IPS-18a (cell line): ENCODE data around the gene HOXB3.

Experiments
- H3K27ac ChIP-seq: one replicate; pipeline ENCODE4 v1.5.1; 2013; ENCODE audit warnings: low read length
- H3K27me3 ChIP-seq: one replicate; pipeline ENCODE4 v1.6.1; 2013; ENCODE audit warnings: mild to moderate bottlenecking, low read length; ENCODE audit not compliant: control insufficient read depth, insufficient read depth
- H3K36me3 ChIP-seq: one replicate; pipeline ENCODE4 v1.6.1; 2013; ENCODE audit warnings: low read depth, low read length; ENCODE audit not compliant: control insufficient read depth
- H3K4me1 ChIP-seq: one replicate; pipeline ENCODE4 v1.6.1; 2013; ENCODE audit warnings: low read depth, low read length; ENCODE audit not compliant: control insufficient read depth
- H3K4me3 ChIP-seq: one replicate; pipeline ENCODE4 v1.5.1; 2013; ENCODE audit warnings: low read length
- H3K9ac ChIP-seq: one replicate; pipeline ENCODE4 v1.6.1; 2013; ENCODE audit warnings: mild to moderate bottlenecking, low read length, moderate library complexity
- H3K9me3 ChIP-seq: one replicate; pipeline ENCODE4 v1.6.1; 2013; ENCODE audit warnings: low read depth, low read length; ENCODE audit not compliant: control insufficient read depth

Gene HOXB3

GRCh38 chr17:48606892-48607614 is 17.0 kb upstream of the HOXB3 start:
- Histone ChIP-seq H3K27ac (no peak overlapping the region), H3K4me3 (no peak overlapping the region), H3K27me3 (peaks cover 100% of the 10 kb centered on the region)

GRCh38 chr17:48605991-48606891 is 16.2 kb upstream of the HOXB3 start:
- peaks cover 3% of the 10 kb centered on the region for H3K4me1 ChIP-seq
- H3K4me3 ChIP-seq: no peak overlapping the region
- H3K9ac ChIP-seq: no peak overlapping the region
- no peaks in the 10 kb centered on the region for H3K9me3 ChIP-seq
- no peak overlapping the region for H3K27ac ChIP-seq
- H3K27me3 ChIP-seq: peaks cover 100% of the 10 kb centered on the region
- no peaks in the 10 kb centered on the region for H3K36me3 ChIP-seq

More at GRCh38 chr17:48606892-48607614, 17.0 kb upstream of the HOXB3 start:
- no peak overlapping the region for H3K9ac ChIP-seq
- H3K9me3 ChIP-seq: no peaks in the 10 kb centered on the region
- peaks cover 3% of the 10 kb centered on the region for H3K4me1 ChIP-seq
- no peaks in the 10 kb centered on the region for H3K36me3 ChIP-seq

DNA sequence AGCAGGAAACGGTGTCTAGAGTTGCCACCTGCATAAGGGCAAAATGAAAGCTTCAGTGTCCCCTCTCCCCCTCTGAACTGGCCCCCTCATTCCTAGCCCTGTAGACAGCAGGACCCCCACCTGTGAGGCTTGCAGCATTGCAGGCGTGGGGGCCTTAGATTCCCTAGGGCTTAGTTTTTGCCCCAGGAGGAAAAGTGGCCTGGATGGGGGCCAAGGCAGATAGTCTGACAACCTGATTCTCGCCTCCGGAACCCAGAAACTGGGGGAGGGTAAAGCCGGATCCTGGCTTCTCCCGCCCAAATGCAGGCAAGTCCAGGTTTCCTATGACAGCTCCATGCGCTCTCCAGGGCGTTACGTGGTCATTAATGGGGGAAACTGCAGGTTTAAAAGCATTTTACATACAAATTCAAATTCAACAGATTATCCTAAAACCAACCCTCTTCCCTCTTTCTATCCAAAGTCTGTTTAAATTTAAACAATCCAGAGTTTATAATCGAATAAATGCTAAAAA is 15.4 kb upstream of the HOXB3 start:
- peaks cover 100% of the 10 kb centered on the region for H3K27me3 ChIP-seq
- peaks cover 2% of the 10 kb centered on the region for H3K9me3 ChIP-seq
- H3K36me3 ChIP-seq: no peaks in the 10 kb centered on the region
- H3K4me3 ChIP-seq: no peak overlapping the region
- no peak overlapping the region for H3K9ac ChIP-seq
- peaks cover under 1% of the 10 kb centered on the region for H3K4me1 ChIP-seq
- H3K27ac ChIP-seq: no peak overlapping the region

DNA sequence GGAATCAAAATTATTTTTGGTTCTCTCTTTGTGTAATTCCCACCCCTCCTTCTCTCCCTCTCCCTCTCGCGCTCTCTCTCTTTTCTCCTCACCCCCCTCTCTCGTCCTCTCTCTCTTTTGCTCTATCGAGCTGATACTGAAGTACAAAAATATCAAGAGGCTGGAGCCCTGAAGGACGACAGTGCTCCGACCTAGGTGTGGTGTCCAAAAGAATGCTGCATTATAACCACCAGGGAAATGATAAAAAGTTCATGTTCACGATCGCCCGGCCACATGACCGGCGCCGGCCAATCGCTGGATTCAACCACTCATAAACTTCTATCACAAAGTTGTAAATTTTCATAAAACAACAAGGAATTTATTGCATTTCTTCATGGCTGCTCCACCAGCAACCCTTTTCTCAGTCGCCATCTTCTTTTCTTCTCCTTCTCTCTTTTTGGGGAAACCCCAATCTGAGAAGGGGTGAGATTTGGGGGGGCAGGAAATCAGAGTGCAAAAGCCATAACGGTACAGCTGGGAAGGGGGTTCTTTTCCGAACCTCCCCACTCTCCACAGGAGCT is 14.8 kb upstream of the HOXB3 start, which contains the start of gene HOXB6:
Gene HOXB6 (minus strand): TSS at position 217 of the 560 bp plus-strand sequence. CDS start 6,836 bp downstream, outside the sequence.
- no peak within 1 kb of the TSS for H3K27ac ChIP-seq
- no peak within 1 kb of the TSS for H3K9ac ChIP-seq
- H3K4me1 ChIP-seq: no peaks in the 10 kb centered on the region
- H3K27me3 ChIP-seq: peaks cover 100% of the 10 kb centered on the region
- H3K9me3 ChIP-seq: peaks cover 2% of the 10 kb centered on the region
- H3K36me3 ChIP-seq: no peaks in the 10 kb centered on the region
- H3K4me3 ChIP-seq: no peak within 1 kb of the TSS

DNA sequence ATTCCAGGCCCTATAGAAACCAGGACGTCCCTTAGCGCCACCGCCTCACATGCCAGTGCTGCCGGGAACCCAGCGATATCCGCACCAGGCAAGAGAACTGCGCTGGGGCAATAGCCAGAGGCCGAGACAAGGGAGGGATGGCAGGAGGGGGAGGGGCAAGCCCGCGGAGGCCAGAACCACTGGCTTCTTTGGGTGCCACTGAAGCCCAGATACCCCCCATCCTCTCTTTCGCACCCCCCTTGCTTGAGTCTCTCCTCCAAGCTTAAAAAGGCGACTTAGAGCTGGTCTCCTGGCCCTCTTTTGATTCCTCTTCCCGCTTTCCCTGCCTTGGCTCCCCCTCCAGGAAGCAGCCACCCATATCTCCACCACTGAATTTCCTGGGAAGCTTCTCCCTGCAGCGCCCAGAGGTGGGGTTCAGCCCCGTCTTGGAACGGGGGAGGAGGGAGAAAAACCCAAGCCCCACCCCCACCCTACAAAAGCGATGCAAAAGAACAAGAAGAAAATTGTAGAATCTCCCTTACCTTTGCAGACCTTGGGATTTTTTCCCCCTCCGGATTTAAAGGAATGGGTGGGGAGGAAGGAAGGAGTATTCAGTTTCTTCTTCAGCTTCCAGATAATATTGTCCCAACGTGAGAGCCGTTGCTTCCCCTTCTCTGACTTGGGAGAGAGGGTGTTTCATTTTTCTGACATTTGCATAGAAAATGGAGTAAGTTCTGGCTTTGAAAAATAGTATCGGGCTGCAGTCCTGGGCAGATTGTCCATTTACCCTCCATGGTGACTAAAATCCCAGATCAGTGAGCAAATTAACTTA is 14.1 kb upstream of the HOXB3 start:
- H3K27ac ChIP-seq: no peak overlapping the region
- H3K36me3 ChIP-seq: no peaks in the 10 kb centered on the region
- no peak overlapping the region for H3K9ac ChIP-seq
- peaks cover 100% of the 10 kb centered on the region for H3K27me3 ChIP-seq
- no peak overlapping the region for H3K4me3 ChIP-seq
- peaks cover 2% of the 10 kb centered on the region for H3K9me3 ChIP-seq
- H3K4me1 ChIP-seq: no peaks in the 10 kb centered on the region

- Histone ChIP-seq H3K4me3 (no peak overlapping the region), H3K36me3 (no peaks in the 10 kb centered on the region), H3K9ac (no peak overlapping the region), H3K27ac (no peak overlapping the region), H3K27me3 (peaks cover 100% of the 10 kb centered on the region), H3K4me1 (no peaks in the 10 kb centered on the region), H3K9me3 (peaks cover 2% of the 10 kb centered on the region)
Measured at GRCh38 chr17:48601539-48602425, 11.7 kb upstream of the HOXB3 start.

DNA sequence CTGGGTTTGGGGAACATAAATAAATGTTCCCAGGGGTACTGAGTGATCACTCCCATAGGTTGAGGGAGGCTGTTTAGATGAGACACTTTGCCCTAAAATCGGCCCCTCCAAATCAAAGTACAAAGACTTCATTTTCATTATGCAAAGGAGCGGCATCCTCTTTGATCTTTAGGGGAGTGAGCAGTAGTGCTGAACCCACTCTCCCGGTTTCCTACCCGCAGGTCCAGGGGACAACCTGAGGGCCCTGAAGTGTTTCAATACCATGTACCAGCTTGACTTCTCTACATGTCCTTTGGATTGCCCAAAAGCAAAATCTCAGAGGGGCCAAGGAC is 11.1 kb upstream of the HOXB3 start:
- Histone ChIP-seq H3K4me1 (no peaks in the 10 kb centered on the region), H3K9me3 (peaks cover 2% of the 10 kb centered on the region), H3K9ac (no peak overlapping the region), H3K27ac (no peak overlapping the region), H3K27me3 (peaks cover 100% of the 10 kb centered on the region), H3K36me3 (no peaks in the 10 kb centered on the region), H3K4me3 (no peak overlapping the region)

- H3K9me3 ChIP-seq: peaks cover 2% of the 10 kb centered on the region
- peaks cover 100% of the 10 kb centered on the region for H3K27me3 ChIP-seq
- no peak overlapping the region for H3K27ac ChIP-seq
- no peaks in the 10 kb centered on the region for H3K4me1 ChIP-seq
- no peaks in the 10 kb centered on the region for H3K36me3 ChIP-seq
- no peak overlapping the region for H3K9ac ChIP-seq
- no peak overlapping the region for H3K4me3 ChIP-seq
Measured at GRCh38 chr17:48600244-48601098, 10.4 kb upstream of the HOXB3 start.

GRCh38 chr17:48599354-48599753 is 9.3 kb upstream of the HOXB3 start:
- Histone ChIP-seq H3K4me1 (peaks cover 3% of the 10 kb centered on the region), H3K27me3 (peaks cover 100% of the 10 kb centered on the region), H3K36me3 (no peaks in the 10 kb centered on the region), H3K27ac (no peak overlapping the region), H3K4me3 (no peak overlapping the region), H3K9me3 (peaks cover 2% of the 10 kb centered on the region), H3K9ac (no peak overlapping the region)

DNA sequence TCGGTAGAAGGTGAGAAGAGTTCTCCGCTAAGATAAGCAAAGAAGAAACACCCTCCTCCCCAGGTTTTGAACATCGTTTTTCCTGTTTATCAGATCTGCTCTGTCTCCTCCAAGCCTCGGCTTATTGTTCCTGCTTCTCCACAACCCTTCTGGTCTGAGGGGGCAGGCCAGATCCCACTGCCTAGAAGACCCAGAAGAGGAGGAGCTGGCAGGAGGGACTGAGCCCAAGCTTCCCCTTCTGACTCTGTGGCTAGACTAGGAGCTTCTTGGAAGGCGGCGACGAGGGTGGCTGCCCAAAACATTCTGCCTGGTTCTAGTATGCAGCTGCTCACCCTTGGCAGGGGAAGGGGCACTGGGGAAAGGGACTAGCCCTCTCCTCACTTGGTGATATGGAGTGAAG is 8.7 kb upstream of the HOXB3 start:
- Histone ChIP-seq H3K9me3 (peaks cover 2% of the 10 kb centered on the region), H3K9ac (no peak overlapping the region), H3K4me1 (peaks cover 4% of the 10 kb centered on the region), H3K27ac (no peak overlapping the region), H3K36me3 (no peaks in the 10 kb centered on the region), H3K27me3 (peaks cover 100% of the 10 kb centered on the region), H3K4me3 (no peak overlapping the region)
